NCI-H128 (cell line): ENCODE data around the gene APIP.

Experiments used
- DNase-seq: peaks from one replicate; lab custom pipeline; 2025; ENCODE audit not compliant: unreplicated experiment; lab: John Stamatoyannopoulos, UW

APIP gene

GRCh38 chr11:34890089-34890488 is 26.1 kb downstream of the APIP start:
- no peak for DNase-seq

- no peak for DNase-seq
Measured at GRCh38 chr11:34887260-34887659, 28.9 kb downstream of the APIP start.

DNA sequence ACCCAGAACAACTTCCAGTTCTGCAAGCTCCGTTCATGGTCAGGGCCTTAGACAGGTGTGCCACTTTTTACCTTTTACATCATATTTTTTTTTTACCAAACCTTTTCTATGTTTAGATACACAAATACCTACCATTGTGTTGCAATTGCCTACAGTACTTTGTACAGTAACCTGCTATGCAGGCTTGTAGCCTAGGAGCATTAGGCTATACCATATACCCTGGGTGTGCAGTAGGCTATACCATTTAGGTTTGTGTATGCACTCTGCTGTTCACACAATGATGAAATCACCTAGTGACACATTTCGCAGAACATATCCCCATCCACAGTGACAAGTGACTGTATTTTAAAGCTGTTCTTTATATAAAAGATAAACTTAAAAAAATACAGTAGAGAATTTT is 29.6 kb downstream of the APIP start:
- DNase-seq = no peak

DNA sequence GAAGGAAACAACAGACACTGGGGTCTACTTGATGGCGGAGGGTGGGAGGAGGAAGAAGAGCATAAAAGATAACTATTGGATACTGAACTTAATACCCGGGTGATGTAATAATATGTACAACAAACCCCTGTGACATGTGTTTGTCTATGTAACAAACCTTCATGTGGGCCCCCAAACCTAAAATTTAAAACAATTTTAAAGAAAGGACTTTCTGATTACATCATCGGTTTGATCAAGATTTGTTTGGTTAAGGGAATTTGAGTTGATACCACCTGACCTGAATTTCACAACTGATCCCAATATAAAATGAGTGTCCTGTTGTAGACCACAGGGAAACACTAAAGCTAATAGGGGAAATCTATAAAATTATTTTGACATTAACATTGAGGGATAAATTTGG is 34.3 kb downstream of the APIP start:
- no peak for DNase-seq

DNA sequence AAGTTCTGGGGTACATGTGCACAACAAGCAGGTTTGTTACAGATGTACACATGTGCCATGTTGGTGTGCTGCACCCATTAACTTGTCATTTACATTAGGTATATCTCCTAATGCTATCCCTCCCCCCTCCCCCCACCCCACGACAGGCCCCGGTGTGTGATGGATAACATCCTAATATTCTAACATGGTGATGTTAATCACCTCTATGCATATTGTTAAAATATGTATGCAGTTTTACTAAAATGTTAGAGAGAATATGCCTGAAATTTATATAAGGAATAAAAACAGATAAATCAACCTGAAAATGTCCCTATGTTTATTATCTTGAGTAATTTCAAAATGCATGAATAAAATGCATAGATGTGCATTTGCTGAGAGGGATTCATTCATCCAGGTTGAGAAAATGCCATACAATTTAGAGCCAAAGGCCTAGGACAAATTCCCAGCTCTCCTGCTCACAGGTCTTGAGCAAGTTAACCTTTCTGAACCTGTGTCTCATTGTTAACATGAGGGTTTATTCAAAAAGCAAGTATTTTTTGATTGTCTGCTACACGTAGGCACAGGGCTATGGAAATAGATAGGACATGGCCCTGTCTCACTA is 38.7 kb downstream of the APIP start:
- no peak for DNase-seq

GRCh38 chr11:34874202-34874601 is 42.0 kb downstream of the APIP start:
- no peak for DNase-seq

DNA sequence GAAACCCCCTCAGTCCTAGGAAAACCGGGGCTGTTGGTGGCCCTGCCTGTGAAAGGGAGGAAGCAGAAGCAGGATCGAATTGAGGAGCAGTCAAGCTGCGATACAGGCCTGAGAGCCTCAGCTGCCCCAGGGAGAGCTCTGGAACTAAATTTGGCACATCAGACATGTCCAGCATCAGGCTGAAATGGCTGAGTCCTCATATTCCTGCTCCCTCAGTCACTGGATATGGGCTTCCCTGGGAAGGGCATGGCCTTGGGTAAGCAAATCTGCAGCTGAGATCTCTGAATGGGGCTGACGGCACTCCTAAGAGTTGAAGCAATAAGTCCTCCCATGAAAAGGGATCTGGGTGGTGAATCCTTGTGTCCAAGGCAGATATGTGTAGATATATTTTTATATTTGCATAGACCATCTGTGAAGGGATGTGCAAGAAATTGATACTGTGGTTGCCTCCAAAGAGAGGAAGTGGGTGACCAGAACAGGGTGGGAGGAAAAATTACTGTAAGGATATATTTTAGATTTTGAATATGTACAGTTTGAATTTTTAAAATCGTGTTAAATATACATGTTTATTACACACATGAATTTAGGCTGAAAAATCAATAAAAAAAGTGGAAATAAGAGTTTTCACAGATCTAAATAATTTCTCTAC is 45.5 kb downstream of the APIP start:
- no peak for DNase-seq

DNA sequence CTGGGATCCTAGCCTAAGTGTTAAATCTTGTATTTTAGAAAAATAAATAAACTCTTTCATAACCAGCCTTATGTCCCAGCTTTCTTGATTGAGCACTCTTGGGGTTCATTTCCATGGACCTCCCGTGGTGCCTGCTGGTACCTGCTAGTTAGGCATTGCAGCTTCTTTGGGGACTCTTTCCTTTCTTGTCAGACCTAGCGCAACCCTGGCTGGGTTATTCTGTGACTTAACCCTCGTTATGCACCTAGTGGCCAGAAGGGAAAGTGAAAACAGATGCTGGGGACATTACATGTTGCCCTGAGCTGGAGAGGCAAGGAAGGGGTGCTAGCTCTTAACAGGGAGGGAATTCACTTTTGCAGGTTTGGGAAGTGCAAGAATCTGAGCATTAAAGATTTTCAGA is 46.8 kb downstream of the APIP start:
- DNase-seq = no peak

- DNase-seq = no peak
Measured at GRCh38 chr11:34866375-34866774, 49.8 kb downstream of the APIP start.

GRCh38 chr11:34865261-34865660 is 50.9 kb downstream of the APIP start:
- DNase-seq = no peak

- DNase-seq = no peak
Measured at GRCh38 chr11:34864424-34864823, 51.8 kb downstream of the APIP start.

DNA sequence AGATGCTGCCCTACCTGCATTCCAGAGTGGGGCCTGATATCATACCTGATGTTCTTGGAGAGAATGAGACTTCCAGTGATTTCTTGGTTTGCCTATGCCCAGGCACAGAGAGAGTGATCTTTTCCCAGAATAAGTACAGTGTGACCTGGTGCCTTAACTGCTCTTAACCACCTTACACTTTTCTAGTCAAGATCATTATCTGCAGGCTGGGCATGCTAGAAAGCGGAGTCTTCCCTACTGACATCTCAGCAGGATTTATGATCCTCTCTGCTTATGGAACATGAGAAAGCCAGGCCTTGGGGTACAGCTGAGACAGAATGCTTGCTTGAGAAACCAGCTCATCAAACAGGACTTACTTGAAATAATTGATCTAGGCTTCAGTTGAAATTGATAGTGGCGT is 53.1 kb downstream of the APIP start:
- no peak for DNase-seq

DNA sequence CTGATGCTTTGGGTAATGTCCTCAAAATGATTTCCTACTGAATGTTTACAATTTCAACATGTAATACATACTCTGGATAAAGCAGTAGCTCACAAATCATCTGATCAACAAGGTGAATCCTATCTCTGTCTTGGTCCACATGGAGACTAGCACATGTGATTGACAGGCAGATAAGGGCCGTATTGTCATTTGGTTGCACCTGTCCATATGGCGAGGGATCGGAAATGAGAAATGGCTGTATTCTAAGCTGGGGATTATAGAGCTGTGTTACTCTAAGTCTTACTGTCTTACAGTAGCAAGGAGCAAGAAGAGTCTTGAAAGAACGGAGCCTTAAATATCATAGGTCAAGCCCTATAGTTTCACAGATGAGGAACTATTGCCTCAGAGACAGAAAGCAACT is 55.7 kb downstream of the APIP start:
- DNase-seq = no peak

DNA sequence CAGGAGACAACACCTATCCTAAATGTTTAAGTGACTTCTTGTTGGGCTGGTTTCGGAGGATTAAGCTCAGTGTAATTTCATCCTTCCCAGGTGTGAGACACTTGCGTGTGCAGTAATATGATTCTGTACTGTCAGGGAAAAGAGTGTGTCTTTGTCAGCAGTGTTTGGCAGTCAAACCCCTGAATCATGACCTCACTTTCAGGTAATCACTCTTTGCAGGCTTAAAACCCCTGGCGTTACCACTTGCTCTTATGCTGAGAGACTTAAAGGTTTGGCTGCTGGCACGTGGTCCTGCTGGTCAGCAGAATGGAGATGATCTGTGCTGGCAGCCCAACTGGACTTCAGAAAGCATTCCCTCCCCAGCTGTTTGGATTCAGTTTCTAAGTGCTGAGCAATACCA is 56.1 kb downstream of the APIP start:
- DNase-seq = peak; percentile 4

- no peak for DNase-seq
Measured at GRCh38 chr11:34859496-34859895, 56.7 kb downstream of the APIP start.

GRCh38 chr11:34857463-34857862 is 58.7 kb downstream of the APIP start:
- DNase-seq = no peak

GRCh38 chr11:34856251-34856650 is 59.9 kb downstream of the APIP start:
- no peak for DNase-seq

DNA sequence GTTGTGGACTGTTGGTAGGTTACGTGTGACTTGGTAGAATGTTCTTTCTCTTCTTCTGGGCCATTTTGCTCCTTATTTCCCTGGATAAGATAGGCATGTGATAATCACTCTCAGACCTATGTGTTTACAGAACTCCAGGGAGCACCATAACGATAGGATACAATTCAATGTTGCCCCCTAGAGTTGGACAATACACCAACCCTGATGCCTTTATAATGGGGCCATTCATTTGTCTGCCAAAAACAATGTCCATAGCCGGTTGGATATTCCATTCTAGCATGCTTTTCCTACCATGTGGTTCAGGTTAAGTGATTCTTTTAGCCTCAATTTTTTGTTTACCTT is 60.5 kb downstream of the APIP start:
- DNase-seq = no peak

- DNase-seq = no peak
Measured at GRCh38 chr11:34855021-34855753, 61.0 kb downstream of the APIP start.

DNA sequence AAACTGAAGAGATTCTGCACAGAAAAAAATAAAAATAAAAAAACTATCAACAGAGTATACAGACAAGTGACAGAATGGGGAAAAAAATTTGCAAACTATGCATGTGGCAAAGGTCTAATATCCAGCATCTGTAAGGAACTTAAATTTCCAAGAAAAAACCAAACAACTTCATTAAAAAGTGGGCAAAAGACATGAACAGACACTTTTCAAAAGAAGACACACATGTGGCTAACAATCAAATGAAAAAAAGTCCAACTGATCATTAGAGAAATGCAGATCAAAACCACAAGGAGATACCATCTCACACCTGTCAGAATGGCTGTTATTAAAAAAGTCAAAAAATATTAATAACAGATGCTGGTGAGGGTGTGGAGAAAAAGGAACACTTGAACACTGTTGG is 64.3 kb downstream of the APIP start:
- no peak for DNase-seq

- no peak for DNase-seq
Measured at GRCh38 chr11:34850334-34850733, 65.8 kb downstream of the APIP start.

GRCh38 chr11:34846467-34846866 is 69.7 kb downstream of the APIP start:
- DNase-seq = no peak
